Right renal pelvis (tissue), 4 donors: ENCODE measurements around the gene COL13A1. TPM values are rescaled to one million over a fixed set of nuclear protein-coding genes. Genes with fewer than 3 reads are reported as not detected.

Experiments
- DNase-seq, 4 donors: peaks; one replicate each; pipeline ENCODE4 v3.0.0-alpha.2; 2013; ENCODE audit warnings: low read depth in 4 of 4, low spot score in 3 of 4, missing footprints in 1 of 4
- polyA plus RNA-seq, 4 donors: library from polyadenylated mRNA; unstranded; fragments of 120-200 nt; gene quantifications; one replicate each; pipeline ENCODE4 v1.2.1, GENCODE V29; 2013; ENCODE audit not compliant: insufficient read length in 4 of 4

Gene COL13A1
- polyA plus RNA-seq, 4 donors, result 19.5 to 24.8 (median 24.3) TPM

DNA sequence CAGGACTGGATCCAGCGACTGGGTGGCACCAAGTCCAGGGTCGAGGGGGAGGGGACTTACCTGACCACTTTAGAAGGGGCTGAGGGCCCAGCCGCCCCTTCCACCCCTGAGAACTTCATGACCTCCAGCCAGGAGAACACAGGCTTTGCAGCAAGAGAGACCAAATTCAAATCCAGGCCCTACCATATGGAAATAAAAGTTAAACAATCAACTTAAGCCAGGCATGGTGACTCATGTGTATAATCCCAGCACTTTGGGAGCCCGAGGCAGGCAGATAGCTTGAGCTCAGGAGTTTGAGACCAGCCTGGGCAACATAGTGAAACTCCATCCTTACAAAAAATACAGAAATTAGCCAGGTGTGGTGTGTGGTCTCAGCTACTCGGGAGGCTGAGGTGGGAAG is 61.9 kb downstream of the COL13A1 start:
- DNase-seq, result no peak

DNA sequence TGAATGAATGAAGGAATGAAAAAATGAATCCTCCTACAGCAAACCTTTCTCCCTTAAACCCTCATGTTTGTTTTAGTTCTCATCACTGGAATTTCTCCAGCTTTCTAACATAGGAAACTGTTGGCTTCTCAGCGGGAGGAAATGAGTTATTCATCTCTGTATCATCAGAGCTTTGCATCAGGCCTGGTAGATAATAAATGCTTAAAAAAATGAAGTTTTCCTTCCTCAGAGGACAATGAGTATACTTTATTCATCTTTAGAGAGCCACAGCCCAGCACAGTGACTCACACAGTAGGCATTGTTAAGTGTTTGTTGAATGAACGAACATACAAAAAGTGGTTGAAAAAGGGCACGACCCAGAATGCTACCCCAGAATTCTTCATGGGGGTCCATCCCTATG is 62.6 kb downstream of the COL13A1 start:
- no peak for DNase-seq

DNA sequence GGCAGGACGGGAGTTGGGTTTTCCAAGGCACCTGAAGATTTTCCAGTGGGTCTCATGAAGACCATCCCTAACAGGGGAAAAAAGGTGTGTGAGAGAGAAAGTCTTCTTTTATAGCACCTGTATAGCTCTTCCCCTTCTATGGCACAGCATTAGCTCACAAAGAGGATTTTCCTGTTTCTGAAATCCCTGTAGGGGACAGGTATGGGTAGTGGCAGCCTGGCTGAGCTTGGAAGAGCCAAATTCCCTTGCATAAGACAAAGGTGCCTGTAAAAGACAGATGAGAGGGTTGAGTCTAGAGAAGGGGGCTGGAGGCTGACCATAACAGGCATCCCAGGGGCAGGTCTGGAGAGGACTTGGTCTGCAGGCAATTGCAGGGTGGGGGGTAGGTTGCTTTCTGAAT is 63.7 kb downstream of the COL13A1 start:
- no peak for DNase-seq

DNA sequence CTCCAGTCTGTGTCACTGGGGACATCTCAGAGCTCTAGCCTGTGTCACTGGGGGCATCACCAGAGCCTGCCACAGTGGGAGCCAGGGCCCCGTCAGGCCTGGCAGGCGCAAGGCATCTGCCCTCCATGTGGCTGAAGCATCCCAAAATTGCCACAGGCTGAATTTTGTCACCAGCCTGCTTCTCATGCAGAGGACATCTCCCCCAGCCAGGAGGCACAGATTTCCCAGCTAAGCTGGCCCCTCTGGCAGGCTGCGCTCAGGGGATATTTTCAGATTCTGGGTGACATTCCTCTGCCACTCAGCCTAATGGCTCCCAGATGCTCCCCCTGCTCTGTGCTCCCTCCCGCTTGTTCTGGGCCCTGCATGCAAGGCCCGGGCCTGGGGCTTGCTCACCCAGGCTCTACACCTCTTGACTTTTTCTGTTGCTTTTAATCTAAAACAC is 64.6 kb downstream of the COL13A1 start:
- no peak for DNase-seq

DNA sequence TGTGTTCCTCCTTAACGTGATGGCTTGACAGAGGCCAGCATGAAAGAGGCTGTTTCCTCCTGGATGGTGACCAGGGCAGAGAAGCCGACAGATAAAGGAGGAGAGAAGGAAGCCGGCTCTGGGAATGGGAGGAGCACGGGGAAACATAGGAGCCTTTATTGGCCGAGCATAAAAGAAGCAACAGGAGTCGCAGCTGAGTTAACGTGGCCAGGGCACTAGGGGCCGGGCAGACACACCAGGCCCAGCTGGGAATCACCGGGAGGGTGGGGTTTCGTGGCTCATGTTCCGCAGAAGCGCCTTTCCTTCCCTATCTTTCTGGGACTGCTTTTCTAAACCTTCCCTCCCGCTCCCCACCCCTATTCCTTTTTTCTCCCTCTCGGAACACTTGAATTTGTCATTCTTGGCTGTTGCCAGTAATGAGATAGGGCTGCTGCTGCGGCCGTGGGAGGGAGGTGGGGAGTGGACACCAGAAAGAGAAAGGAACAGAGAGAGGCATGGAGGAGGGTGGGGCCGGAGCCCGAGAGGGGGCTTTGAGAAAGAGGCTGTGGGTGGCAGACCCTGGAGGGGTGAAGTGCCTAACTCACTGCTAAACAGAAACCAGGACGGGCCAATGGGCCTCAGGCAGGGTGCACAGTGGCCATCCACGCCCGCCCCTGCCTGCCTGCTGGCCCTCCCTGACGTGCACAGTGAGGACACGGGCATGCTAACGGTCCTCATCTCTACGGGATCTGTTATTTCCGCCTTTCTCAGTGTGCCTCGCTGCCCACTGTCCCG is 65.2 kb downstream of the COL13A1 start:
- no peak for DNase-seq

DNA sequence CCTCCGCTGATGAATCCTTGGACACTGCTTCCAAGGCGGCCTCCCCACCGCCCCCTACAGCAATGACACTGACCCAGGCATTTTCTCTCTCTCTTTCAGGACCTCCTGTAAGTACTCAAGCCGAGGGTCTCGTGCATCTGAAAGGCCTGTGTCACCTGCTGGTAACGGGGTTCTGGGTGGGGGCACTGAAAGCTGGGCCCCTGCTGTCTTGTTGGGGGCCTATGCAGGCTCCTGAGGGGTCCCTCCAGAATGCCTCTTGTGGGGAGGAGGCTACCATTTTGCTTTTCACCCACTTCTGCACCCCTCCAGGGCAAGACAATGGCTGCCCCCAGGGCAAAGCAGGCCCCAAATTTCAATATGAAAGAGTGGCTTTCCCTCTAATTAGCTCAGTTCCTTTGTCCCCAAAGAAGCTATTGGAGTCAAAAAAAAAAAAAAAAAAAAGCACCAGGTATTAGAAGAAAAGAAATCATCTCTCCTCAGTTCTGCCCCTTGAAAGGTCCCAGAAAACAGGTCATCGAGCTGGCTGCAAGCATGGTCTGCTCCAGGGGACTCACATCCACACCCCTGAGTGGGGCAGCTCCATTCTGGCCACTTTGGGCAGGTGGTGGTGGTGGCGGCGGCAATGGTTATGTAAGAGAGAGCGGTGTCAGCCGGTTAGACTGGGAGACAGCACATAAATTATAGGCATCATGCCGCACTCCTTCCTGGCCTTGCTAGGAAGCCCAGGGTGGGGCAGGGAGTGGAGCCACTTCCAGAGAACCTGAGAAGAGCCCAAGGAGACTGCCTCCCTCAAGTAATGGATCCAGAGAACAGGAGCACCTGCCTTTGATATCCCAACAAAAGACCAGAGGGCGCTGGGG is 66.2 kb downstream of the COL13A1 start:
- no peak for DNase-seq

DNA sequence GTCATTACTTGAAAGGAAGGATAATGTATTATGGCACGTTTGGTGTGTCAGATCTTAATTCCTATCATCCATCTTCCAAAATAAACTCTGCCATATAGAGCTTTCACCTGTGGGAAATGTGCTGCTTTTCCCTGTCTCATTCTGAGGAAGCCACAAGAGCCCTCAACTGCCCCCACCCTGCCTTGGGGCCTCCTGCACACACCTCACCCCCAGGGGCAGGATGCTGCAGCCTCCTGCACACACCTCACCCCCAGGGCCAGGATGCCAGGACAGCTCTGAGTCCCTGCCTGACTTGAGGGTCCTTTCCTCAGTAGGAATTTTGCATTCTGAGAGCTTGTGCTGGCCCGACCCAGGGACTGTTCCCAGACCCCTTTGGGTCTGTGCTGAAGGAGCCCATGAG is 67.1 kb downstream of the COL13A1 start:
- DNase-seq, result no peak

DNA sequence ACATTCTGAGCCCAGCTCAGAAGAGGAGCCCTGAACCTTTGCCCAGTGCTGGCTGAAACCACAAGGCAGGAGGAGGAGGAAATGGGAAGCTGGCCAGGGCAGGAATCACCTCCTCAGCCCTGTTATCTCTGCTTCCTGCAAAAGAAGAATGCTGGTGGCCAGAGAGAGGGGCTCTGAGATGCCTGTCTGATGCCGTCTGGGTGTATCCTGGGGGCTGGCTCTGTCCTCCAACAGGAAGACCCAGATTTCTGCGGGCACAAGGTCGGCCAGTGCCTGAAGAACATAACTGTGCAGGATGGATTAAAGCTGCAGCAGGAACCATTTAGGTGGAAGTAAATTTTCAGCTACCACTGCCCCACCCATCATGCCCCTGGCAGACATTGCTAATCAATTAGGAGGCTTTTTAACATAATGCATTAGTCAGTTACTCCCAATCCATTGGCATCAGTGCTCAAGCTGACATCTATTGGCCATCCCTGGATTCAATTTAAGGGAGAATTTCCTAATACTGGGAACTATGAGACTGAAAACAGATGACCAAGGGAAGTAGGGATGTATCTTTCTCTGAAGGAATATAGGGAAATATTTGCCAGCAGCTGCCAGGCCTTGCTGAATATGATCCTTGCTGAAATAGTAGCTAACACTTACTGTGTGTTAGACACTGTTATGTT is 67.7 kb downstream of the COL13A1 start:
- DNase-seq, result no peak

DNA sequence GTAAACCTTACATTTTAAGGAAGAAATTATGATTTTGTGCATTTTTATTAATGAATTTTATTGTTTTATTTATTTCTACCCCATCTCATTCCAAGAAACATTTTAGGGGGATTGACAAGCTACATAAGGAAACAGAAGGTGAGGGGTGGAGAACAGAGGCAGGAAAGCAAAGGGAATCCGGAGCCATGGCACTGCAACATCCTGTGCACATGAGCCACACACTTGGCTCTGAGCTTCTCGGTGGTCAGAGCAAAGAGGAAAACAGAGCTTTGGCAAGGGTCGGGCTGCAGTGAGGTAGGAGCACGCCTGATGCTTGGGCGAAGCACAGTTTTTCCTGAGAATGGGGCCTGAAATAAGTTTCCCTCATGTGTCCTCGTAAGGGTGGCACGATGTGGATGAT is 68.9 kb downstream of the COL13A1 start:
- DNase-seq, result no peak

DNA sequence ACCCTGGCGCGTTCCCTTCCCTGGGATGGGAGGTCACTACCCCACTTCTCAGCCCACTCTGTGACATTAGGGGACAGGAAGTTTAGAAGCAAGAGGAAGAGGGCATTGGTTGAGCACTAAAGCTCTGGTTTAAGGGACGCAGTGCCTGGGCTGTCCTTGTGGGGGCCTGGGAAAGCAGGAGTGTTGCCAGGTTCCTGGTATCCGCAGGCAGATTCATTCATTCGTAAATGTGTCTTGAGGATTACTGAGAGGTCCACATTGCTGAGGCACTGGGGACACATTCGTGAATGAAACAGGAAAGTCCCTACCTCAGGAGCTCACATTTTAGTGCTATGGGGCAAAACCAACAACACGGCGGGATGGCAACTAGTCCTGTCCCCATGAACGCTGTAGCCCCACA is 69.4 kb downstream of the COL13A1 start:
- DNase-seq, result no peak

DNA sequence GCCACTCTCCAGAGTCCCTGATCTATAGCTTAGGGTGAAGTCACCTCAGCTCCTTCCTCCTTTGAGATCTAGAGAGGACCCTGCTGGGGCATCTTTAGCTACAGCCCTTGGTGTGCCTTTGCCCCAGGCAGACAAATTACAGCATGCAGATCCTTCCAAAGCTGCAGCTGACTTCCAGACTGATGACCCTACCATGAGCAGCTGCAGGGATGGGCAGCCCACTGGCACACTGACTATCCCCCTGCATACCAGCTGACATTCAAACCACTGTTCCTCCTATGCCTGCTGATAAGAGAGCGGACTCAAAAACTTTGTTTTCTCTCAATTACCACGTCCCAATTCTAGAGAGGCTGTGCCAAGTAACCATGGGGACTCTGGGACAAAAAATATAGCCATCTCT is 70.6 kb downstream of the COL13A1 start:
- no peak for DNase-seq

DNA sequence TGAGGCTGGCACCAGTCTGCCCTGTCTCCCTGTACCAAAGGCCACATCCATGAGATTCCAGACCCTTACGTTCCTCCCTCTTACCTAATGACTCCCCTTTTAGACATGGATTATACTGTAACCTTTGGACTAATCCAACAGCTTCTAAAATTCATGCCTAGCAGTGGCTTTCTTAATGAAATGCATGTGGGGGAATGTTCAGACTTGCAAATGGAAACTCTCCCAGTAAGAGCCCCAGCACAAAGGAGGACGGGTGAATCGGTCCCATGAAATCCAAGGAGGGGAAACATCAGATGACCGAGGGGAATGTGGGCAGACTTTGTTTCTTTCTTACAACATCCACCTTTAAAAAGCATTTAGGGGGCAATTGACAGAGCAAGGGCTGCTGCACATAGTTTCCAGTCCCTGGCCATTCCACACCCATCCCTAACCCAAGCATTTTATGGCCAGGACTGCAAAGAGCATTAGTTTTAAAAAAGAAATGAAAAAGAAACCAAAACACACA is 71.5 kb downstream of the COL13A1 start:
- DNase-seq, result no peak

DNA sequence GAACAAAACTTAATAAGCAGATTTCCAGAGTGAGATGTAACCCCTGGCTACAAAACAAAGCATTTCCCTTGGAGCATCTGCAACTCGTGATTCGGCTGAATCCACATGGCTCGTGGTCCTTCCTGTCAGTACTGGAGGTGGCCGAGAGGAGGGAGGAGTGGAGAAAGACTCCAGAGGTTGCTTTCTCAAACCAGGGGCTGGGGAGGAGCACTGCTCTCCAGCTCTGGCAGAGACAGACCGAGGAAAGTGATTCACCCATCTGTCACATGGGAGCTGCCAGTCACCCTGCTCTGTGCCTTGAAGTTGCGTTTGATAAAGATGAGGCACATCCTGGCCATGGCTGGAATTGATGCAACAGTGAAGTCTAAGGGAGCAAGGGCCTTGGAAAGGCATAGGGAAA is 72.7 kb downstream of the COL13A1 start:
- DNase-seq, result no peak

DNA sequence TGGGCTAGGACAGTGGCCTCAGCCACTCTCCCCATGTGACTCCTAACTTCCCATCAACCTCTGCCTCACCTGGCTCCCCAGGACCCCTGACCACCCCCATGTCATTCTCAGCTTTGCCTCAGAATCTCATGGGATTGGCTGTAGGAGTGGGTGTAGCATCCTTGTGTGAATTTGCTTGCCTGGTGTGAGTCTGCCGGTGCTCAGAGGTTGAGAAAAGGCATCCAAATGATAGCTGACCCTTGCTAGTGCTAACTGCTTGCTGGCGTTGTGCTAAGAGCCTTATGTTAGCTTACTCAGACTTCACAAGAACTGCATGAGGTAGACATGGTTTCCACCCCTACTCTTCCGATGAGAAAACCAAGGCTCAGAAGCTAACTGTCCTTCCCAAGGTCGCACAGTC is 74.2 kb downstream of the COL13A1 start:
- DNase-seq, result no peak

DNA sequence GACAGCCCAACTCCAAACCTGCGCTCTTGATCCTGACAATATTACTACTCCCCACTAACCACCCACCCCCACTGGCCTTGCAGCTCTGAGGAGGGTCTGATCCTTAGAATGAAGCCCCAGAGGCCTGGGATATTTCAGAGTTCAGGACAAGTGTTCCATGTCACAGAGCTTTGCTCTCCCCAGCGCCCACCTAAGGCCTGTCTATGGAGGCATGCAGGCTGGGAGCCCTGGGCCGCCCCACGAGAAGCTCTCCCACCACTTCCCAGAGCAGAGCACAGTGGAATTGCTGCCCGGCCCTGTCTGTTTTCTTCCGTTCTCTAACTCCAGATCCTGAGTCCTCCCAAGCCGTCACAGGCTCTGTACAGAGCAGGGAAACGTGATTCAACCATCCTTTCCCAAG is 74.6 kb downstream of the COL13A1 start:
- DNase-seq, result no peak

DNA sequence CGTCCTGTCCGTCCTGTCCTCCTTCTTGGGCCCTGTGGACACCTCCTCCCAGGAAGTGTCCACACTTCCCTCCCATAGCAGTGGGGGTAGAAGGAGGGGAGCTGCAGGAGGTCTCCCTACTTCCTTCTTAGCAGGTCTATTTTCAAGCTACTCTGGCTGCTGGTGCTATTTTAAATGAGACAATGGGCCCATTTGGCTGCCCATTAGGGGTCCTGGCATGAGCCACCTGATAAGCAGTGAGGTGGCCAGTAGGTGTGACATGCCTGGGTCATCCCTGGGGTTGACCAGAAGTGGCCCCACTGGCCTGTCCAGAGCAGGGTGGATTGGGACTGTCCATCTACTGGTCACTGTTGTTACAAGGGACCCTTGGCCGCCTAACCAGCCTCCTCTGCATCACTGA is 75.2 kb downstream of the COL13A1 start:
- no peak for DNase-seq

DNA sequence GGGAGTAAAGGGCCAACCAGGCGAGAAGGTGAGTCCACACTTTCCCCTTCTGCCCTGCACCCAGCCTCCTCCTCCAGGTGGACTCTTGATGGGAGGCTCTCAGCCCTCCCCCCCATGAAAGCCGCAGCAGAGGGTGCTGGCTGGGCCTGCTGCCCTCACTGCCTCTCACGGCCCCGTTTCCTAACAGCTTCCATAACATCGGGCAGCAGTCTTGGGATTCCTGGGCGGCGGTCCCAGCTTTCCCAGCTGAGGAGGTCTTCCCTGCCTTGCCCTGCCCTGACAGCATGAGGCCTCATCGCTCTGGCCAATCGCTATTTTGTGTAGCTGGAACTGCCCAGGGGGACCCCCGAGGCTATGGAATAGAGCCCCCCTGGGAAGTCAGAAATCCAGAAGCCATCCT is 76.3 kb downstream of the COL13A1 start:
- DNase-seq, result no peak

DNA sequence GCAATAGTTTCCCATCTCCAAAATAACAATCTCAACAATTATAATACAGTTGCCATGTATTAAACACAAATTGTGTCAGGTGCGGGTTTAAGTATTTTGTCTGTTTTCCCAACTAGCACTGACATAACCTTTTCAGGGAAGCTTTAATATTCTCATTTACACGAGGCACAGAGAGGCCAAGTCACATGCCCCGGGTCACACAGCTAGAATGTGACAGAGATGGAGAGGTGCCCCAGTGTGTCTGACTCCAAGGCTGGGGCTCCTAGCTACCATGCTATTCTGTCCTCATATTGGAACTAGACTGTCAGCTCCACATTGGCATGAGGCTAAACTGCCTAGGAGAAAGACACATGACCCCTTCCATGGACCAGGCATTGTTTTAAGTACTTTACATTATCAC is 77.2 kb downstream of the COL13A1 start:
- no peak for DNase-seq

DNA sequence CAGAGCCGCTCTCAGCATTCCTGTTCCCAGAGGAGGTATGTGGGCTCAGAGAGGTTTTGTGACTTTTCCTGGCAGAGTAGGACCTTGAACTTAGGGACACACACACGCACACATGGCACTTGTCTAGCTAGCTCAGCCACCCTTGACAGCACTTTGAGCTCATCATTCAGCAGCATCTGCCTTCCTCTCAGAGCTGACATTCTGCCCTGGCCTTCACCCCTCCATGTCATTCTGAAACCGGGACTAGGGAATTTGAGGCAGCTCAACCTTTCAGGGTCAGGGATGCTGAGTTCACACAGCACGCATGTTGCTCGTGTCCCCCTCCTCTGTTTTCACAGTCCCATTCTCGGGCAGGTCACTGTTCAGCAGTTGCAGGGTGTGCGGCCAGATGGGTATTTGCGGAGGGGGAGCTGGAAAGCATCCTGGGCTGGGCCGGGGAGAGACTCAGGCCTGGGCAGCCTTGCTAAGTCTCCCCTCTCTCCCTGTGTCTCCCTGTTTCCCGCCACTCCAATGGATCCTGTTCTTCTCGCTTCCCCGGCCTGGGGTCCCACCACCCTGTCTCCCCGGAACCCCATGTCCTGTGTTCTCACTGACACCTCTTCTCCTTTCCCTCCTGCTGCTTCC is 78.0 kb downstream of the COL13A1 start:
- DNase-seq, result no peak

DNA sequence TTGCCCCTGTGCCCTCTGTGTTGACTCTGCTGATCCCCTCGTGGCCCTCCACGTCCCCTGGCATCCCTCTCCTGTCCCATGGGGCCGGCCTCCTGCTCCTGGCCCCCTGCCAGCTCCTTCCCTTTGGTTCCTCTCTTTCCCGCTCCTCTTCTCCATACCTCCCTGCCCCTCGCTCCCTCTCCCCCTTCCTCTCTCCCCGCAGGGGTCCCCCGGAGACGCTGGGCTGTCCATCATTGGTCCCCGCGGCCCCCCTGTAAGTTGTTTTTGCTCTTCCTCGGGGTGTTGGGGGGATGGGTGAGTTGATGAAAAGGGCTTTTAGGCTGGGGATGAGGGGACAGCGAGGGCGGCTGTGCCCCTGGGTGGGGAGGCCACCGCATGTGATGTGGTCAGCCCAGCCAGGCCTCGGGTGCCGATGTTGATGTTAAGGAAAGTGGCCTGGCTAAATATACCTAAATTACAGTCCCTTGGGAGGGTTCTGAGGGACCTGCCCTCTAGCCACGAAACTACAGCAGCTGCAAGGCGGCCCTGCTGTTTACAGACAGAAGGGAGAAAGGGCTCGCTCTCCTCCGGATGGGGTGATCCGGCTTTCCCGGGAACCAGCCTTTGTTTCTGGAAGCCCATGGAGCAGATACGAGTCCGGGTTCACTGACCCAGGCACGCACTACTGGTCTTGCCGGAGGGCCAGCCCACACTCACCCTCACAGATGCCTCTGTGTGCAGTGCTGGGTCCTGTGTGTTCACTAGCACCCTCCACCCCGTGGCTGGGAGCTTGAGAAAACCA is 78.8 kb downstream of the COL13A1 start:
- DNase-seq, result no peak
